HepG2 (cell line): Measurements from ENCODE around the gene ATP9A. TPM values are rescaled to one million over a fixed set of nuclear protein-coding genes. Genes with fewer than 3 reads are reported as not detected.
A peak's percentile ranks its signal among the peaks of the same experiment; 100 is the strongest.

Experiments used
- CEBPG ChIP-seq: IDR thresholded peaks from 2 replicates; pipeline ENCODE4 v1.6.1; 2016
- FOXA1 ChIP-seq, 2 experiments: fragments of 450-650 bp in 1 of 2; sonication (generic) in 1 of 2; formaldehyde crosslinking in 1 of 2; IDR thresholded peaks; 2 replicates each; pipeline versions ENCODE4 v1.4.0 to v1.6.1; 2016 to 2020; ENCODE audit warnings: missing genetic modification reagents in 1 of 2
- FOXJ3 ChIP-seq: sonication (generic); formaldehyde crosslinking; IDR thresholded peaks from 2 replicates; pipeline ENCODE4 v1.4.0; 2020; ENCODE audit warnings: missing genetic modification reagents, mild to moderate bottlenecking, borderline replicate concordance
- IKZF4 ChIP-seq: sonication (generic); formaldehyde crosslinking; IDR thresholded peaks from 2 replicates; pipeline ENCODE4 v1.5.1; 2020; ENCODE audit warnings: borderline replicate concordance, mild to moderate bottlenecking, low read depth, missing genetic modification reagents; ENCODE audit errors: not compliant biosample characterization
- polyA plus RNA-seq, 8 experiments: library from polyadenylated mRNA; depleted of rRNA in 3 of 8; stranded (reverse) in 7 of 8; unstranded in 1 of 8; fragments of >200 nt; fragmentation: Illumina TruSeq in 4 of 8; extraction: Trizol in 4 of 8; gene quantifications; 2 replicates each; pipeline versions ENCODE4 v1.2.1 to v1.2.3, GENCODE V29; 2011 to 2016; ENCODE audit warnings: low read depth in 4 of 8, missing spikeins in 1 of 8, mixed read lengths in 1 of 8; ENCODE audit not compliant: insufficient read depth in 1 of 8
- total RNA-seq, 5 experiments: library from RNA; depleted of rRNA; stranded (reverse); fragments of >200 nt; fragmentation: Illumina TruSeq; extraction: Trizol; gene quantifications; 2 replicates each; pipeline ENCODE4 v1.2.3, GENCODE V29; 2016; ENCODE audit warnings: low read depth in 1 of 5
- TF ChIP-seq, protein P1 (sequence below): IDR thresholded peaks from 2 replicates; pipeline ENCODE4 v1.6.1; 2012; ENCODE audit warnings: low read depth, low read length, improper control_type of control experiment
- TF ChIP-seq, protein P2 (sequence below): sonication (generic); formaldehyde crosslinking; conservative IDR thresholded peaks from 2 replicates; pipeline ENCODE4 v1.4.0; 2020; ENCODE audit warnings: missing genetic modification reagents
- TF ChIP-seq, protein P3 (sequence below): sonication (generic); formaldehyde crosslinking; conservative IDR thresholded peaks from 2 replicates; pipeline ENCODE4 v1.4.0; 2020; ENCODE audit warnings: mild to moderate bottlenecking, missing genetic modification reagents, moderate library complexity
- TF ChIP-seq, protein P4 (sequence below): sonication (generic); formaldehyde crosslinking; IDR thresholded peaks from 2 replicates; pipeline ENCODE4 v1.5.1; 2020; ENCODE audit warnings: mild to moderate bottlenecking, missing genetic modification reagents, borderline replicate concordance
- TF ChIP-seq, protein P5 (sequence below): sonication (generic); formaldehyde crosslinking; IDR thresholded peaks from 2 replicates; pipeline ENCODE4 v1.5.0; 2020; ENCODE audit warnings: mild to moderate bottlenecking, missing genetic modification reagents
- TF ChIP-seq, protein P6 (sequence below): sonication (generic); formaldehyde crosslinking; IDR thresholded peaks from 2 replicates; pipeline ENCODE4 v1.8.0; 2022; ENCODE audit warnings: mild to moderate bottlenecking, missing genetic modification reagents, borderline replicate concordance
- TF ChIP-seq, protein P7 (sequence below): sonication (generic); formaldehyde crosslinking; conservative IDR thresholded peaks from 2 replicates; pipeline ENCODE4 v1.8.1; 2023; ENCODE audit warnings: missing genetic modification reagents

The ATP9A gene
- total and polyA plus RNA-seq, 2 of the 13 experiments (the other 11 are each of a cell fraction or from before 2014, with no cell fraction given): 11.8 to 18.5 TPM

DNA sequence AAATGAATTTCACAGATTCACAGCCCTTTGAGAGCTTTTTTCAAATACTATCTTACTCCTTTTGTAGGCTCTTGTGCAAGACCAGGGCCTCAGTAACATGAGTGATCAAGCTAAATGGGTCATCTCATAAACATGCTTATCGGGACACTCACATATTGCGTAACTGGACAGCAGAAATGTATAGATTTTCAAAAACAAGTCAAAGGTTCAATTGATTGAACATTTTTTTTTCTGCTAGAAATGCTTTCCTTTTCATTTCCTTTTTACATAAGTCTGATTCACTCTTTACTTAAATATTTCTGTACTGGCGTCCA is 42.8 kb upstream of the ATP9A start (continued):
- TF ChIP-seq, protein P1, sequence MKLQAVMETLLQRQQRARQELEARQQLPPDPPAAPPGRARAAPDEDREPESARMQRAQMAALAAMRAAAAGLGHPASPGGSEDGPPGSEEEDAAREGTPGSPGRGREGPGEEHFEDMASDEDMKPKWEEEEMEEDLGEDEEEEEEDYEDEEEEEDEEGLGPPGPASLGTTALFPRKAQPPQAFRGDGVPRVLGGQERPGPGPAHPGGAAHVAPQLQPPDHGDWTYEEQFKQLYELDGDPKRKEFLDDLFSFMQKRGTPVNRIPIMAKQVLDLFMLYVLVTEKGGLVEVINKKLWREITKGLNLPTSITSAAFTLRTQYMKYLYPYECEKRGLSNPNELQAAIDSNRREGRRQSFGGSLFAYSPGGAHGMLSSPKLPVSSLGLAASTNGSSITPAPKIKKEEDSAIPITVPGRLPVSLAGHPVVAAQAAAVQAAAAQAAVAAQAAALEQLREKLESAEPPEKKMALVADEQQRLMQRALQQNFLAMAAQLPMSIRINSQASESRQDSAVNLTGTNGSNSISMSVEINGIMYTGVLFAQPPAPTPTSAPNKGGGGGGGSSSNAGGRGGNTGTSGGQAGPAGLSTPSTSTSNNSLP: peak; percentile 98
- TF ChIP-seq, protein P2, sequence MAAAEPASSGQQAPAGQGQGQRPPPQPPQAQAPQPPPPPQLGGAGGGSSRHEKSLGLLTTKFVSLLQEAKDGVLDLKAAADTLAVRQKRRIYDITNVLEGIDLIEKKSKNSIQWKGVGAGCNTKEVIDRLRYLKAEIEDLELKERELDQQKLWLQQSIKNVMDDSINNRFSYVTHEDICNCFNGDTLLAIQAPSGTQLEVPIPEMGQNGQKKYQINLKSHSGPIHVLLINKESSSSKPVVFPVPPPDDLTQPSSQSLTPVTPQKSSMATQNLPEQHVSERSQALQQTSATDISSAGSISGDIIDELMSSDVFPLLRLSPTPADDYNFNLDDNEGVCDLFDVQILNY (CRISPR knock-in tag): no peak
- TF ChIP-seq, protein P3, sequence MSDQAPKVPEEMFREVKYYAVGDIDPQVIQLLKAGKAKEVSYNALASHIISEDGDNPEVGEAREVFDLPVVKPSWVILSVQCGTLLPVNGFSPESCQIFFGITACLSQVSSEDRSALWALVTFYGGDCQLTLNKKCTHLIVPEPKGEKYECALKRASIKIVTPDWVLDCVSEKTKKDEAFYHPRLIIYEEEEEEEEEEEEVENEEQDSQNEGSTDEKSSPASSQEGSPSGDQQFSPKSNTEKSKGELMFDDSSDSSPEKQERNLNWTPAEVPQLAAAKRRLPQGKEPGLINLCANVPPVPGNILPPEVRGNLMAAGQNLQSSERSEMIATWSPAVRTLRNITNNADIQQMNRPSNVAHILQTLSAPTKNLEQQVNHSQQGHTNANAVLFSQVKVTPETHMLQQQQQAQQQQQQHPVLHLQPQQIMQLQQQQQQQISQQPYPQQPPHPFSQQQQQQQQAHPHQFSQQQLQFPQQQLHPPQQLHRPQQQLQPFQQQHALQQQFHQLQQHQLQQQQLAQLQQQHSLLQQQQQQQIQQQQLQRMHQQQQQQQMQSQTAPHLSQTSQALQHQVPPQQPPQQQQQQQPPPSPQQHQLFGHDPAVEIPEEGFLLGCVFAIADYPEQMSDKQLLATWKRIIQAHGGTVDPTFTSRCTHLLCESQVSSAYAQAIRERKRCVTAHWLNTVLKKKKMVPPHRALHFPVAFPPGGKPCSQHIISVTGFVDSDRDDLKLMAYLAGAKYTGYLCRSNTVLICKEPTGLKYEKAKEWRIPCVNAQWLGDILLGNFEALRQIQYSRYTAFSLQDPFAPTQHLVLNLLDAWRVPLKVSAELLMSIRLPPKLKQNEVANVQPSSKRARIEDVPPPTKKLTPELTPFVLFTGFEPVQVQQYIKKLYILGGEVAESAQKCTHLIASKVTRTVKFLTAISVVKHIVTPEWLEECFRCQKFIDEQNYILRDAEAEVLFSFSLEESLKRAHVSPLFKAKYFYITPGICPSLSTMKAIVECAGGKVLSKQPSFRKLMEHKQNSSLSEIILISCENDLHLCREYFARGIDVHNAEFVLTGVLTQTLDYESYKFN (CRISPR knock-in tag): peak; percentile 96
- TF ChIP-seq IKZF4 (CRISPR knock-in tag) (no peak), CEBPG (peak; percentile 99), FOXJ3 (CRISPR knock-in tag) (peak; percentile 97), FOXA1 (IDR thresholded peaks at IDR 0.05) (no peak), FOXA1 (CRISPR knock-in tag; IDR thresholded peaks at IDR 0.05) (0 out of 2 replicates have a peak, but pooled peaks have one; percentile 37)
- TF ChIP-seq, protein P4, sequence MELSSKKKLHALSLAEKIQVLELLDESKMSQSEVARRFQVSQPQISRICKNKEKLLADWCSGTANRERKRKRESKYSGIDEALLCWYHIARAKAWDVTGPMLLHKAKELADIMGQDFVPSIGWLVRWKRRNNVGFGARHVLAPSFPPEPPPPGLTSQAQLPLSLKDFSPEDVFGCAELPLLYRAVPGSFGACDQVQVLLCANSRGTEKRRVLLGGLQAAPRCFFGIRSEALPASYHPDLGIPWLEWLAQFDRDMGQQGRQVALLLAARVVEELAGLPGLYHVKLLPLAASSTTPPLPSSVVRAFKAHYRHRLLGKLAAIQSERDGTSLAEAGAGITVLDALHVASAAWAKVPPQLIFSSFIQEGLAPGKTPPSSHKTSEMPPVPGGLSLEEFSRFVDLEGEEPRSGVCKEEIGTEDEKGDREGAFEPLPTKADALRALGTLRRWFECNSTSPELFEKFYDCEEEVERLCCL: no peak
- TF ChIP-seq, protein P5, sequence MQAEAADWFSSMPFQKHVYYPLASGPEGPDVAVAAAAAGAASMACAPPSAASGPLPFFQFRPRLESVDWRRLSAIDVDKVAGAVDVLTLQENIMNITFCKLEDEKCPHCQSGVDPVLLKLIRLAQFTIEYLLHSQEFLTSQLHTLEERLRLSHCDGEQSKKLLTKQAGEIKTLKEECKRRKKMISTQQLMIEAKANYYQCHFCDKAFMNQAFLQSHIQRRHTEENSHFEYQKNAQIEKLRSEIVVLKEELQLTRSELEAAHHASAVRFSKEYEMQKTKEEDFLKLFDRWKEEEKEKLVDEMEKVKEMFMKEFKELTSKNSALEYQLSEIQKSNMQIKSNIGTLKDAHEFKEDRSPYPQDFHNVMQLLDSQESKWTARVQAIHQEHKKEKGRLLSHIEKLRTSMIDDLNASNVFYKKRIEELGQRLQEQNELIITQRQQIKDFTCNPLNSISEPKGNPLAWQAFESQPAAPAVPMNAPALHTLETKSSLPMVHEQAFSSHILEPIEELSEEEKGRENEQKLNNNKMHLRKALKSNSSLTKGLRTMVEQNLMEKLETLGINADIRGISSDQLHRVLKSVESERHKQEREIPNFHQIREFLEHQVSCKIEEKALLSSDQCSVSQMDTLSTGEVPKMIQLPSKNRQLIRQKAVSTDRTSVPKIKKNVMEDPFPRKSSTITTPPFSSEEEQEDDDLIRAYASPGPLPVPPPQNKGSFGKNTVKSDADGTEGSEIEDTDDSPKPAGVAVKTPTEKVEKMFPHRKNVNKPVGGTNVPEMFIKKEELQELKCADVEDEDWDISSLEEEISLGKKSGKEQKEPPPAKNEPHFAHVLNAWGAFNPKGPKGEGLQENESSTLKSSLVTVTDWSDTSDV (CRISPR knock-in tag): no peak
- TF ChIP-seq, protein P6, sequence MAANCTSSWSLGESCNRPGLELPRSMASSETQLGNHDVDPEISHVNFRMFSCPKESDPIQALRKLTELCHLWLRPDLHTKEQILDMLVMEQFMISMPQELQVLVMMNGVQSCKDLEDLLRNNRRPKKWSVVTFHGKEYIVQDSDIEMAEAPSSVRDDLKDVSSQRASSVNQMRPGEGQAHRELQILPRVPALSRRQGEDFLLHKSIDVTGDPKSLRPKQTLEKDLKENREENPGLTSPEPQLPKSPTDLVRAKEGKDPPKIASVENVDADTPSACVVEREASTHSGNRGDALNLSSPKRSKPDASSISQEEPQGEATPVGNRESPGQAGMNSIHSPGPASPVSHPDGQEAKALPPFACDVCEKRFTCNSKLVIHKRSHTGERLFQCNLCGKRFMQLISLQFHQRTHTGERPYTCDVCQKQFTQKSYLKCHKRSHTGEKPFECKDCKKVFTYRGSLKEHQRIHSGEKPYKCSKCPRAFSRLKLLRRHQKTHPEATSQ (CRISPR knock-in tag): no peak
- TF ChIP-seq, protein P7, sequence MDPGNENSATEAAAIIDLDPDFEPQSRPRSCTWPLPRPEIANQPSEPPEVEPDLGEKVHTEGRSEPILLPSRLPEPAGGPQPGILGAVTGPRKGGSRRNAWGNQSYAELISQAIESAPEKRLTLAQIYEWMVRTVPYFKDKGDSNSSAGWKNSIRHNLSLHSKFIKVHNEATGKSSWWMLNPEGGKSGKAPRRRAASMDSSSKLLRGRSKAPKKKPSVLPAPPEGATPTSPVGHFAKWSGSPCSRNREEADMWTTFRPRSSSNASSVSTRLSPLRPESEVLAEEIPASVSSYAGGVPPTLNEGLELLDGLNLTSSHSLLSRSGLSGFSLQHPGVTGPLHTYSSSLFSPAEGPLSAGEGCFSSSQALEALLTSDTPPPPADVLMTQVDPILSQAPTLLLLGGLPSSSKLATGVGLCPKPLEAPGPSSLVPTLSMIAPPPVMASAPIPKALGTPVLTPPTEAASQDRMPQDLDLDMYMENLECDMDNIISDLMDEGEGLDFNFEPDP (CRISPR knock-in tag): 0 out of 2 replicates have a peak, but pooled peaks have one; percentile 50
